ENCODE results near the gene PLEKHA5.
"Not testable (repeated sequence)": the region's sequence is repeated elsewhere in the genome, so short reads cannot be mapped to it uniquely, and the experiment has no call there.

PLEKHA5 gene

DNA sequence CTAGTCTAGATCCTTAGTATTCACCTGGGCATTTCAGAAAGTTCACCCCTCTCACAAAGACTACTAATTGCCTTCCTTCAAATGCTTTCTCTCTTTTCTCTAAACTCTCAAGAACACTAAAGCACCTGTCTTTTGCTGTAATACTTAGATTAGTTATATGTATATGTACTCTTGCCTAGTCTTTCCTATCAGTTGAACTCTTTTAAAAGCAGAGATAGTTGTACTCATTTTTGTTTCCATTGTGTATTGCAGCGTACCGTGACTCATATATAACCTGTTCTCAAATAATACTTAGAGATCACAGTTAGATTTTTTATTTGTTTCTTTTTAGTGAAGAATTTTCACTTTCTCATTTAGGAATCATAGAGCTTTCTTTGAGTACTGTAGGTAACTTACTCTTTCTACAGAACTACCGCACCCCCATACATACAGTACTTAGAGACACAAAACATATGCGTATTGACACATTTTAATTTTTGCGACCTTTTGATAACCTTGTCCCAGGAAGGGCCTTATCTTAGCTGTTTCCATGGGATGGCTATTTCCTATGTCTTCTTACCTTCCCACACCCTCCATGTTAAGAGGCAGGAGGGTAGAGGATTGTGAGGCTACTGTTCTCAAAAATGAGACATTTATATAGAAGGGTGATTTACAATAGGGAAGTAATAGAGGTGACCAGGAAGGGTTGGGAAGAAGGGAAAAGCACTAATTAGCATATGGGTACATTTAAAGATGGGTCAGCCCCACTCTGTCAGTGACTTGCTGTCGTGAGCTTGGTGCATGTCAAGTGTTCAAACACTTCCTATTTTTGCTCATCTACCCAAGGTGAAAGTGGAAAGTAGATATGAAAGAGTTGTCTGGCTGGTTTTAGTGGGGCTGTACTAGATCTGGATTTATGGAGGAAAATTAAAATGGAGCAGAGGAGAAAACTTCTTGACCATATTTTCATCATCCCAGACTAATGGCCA, 74.3 kb downstream of the PLEKHA5 start:
- no peak for DNase-seq

- no peak for DNase-seq
Observed at GRCh38 chr12:19205120-19205519, 75.6 kb downstream of the PLEKHA5 start.

DNA sequence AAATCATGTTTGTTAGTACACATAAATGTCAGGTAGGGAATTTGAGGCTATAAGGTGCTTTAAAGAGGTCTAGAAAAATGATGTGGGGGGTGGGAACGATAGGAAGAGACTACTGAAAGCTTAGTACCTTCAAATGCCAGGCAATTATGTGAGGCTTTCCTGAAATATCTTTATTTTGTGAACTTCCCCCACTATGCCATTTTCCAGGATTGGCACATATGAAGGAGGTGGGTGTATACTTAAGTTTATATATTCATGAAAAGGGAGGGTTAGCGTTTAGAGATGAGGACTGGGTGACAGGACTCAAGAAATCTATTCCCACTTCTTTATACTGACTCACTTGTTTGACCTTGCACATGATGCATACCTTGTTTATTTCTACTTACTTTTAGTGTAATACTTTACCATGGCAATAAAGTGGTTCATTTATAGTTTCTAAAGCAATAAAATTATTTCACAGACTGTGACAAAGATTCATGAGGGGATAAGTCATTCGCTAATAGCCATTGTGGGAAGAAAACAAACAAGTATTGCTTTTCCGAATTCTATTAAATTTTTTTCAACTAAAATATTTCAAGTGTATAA, 77.1 kb downstream of the PLEKHA5 start:
- DNase-seq: no peak

DNA sequence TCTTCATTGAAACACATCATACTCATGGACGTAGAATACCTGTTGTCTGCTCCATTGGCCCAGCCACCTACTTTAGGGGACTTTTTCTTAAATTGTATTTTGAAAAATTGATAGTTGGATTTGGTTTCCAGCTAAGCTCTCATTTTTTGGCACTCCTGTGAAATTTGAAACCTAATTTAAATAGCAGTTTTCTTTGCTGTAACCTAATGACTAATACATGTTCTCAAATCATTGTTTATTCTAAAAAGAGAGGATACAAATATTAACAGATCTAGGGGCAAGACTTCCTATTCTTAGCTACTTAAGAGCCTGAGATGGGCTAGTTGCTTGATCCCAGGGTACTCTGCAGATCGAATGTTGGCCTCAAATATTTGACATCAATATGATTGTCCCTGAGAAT, 78.9 kb downstream of the PLEKHA5 start:
- DNase-seq: no peak

- no peak for DNase-seq
Observed at GRCh38 chr12:19209661-19210060, 80.1 kb downstream of the PLEKHA5 start.

- no peak for DNase-seq
Observed at GRCh38 chr12:19211802-19212201, 82.3 kb downstream of the PLEKHA5 start.

DNA sequence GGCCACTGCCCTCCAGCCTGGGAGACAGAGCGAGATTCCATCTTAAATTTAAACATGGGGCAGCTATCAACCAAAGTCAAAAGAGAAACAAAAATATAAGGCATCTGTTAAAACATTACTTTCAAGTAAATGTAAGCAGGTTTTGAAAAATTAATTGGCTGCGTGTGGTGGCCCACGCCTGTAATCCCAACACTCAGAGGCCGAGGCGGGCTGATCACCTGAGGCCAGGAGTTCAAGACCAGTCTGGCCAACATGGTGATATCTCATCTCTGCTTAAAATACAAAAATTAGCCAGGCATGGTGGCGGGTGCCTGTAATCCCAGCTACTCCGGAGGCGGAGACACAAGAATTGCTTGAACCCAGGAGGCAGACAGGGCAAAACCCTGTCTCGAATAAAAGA, 82.7 kb downstream of the PLEKHA5 start:
- no peak for DNase-seq

DNA sequence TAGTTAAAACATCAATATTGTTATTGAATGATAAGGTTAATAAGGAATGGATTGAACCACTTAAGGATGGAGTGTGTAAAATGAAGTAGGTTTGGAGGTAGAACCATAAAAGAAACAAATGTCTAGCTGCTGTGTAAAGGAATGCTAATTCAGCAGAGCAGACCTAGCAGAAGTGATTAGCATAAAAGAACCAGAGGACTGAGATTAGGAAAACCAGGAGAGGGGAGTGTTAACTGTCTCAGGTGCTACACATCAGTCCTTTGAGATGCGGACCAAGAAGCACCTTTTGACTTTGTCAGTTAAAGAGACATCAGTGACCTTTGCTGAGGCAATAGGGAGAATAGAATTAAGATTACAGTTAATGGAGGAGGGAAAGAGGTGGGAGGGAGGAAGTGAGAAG, 84.5 kb downstream of the PLEKHA5 start:
- no peak for DNase-seq

GRCh38 chr12:19215115-19215514, 85.6 kb downstream of the PLEKHA5 start:
- DNase-seq: no peak

DNA sequence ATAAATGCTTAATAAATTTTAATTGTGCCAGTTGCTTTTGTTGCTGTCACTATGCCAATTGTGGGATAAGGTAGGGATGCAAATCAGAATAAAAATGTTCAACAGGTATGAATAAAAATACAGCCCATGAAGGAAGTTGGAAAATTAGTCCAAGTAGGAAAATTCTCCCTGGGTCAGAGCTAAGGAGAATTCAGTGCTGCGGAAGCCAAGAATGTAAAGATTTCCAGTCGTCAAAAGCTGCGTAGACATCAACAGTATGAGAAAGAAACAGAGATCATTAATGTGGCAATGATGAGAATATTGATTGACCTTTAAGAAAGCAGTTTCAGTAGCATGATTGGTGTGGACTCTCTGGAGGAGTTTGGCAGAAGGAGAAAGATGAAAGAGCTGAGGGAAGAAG, 87.9 kb downstream of the PLEKHA5 start:
- DNase-seq: no peak

- no peak for DNase-seq
Observed at GRCh38 chr12:19220205-19220604, 90.7 kb downstream of the PLEKHA5 start.

- DNase-seq: no peak
Observed at GRCh38 chr12:19220852-19221466, 91.4 kb downstream of the PLEKHA5 start.

GRCh38 chr12:19222558-19222957, 93.0 kb downstream of the PLEKHA5 start:
- DNase-seq: no peak

GRCh38 chr12:19223018-19223417, 93.5 kb downstream of the PLEKHA5 start:
- DNase-seq: no peak

- no peak for DNase-seq
Observed at GRCh38 chr12:19223695-19224094, 94.2 kb downstream of the PLEKHA5 start.

GRCh38 chr12:19224746-19225145, 95.2 kb downstream of the PLEKHA5 start:
- DNase-seq: no peak

- DNase-seq: no peak
Observed at GRCh38 chr12:19227190-19227879, 97.8 kb downstream of the PLEKHA5 start.

GRCh38 chr12:19227880-19228210, 98.3 kb downstream of the PLEKHA5 start:
- DNase-seq: no peak

- not testable (repeated sequence) for DNase-seq
Observed at GRCh38 chr12:19229021-19229420, 99.5 kb downstream of the PLEKHA5 start.

DNA sequence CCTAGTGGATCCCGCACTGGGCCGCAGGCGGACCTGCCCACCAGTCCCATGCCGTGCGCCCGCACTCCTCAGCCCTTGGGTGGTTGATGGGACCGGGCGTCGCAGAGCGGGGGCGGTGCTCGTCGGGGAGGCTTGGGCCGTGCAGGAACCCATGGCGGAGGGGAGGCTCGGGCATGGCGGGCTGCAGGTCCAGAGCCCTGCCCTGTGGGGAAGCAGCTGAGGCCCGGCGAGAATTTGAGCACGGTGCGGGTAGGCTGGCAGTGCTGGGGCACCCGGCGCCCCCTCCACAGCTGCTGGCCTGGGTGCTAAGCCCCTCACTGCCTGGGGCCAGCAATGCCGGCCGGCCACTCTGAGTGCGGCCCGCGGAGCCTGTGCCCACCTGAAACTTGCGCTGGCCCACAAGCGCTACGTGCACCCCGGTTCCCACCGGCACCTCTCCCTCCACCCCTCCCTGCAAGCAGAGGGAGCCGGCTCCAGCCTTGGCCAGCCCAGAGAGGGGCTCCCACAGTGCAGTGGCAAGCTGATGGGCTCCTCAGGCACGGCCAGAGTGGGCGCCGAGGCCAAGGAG, 100.8 kb downstream of the PLEKHA5 start:
- DNase-seq: no peak

GRCh38 chr12:19230896-19231295, 101.4 kb downstream of the PLEKHA5 start:
- DNase-seq: no peak

- no peak for DNase-seq
Observed at GRCh38 chr12:19234171-19234704, 104.7 kb downstream of the PLEKHA5 start.

All from cerebellar nuclear complex (tissue), 1 donor.